ENCODE data around the gene AFG3L2.

Gene AFG3L2

GRCh38 chr18:12362473-12363174, 14.4 kb downstream of the AFG3L2 start:
- TF ChIP-seq REST (IDR thresholded peaks at IDR 0.05; ENCODE audit: insufficient read depth in 1 of 2, low read depth in 2 of 2, low read length in 2 of 2) (no peak), TAF1 (IDR thresholded peaks at IDR 0.05; ENCODE audit: borderline replicate concordance, insufficient read depth, low read length) (no peak), POLR2AphosphoS5 (IDR thresholded peaks at IDR 0.05; ENCODE audit: low read depth, low read length) (no peak), SIN3A (IDR thresholded peaks at IDR 0.05; ENCODE audit: borderline replicate concordance, insufficient read depth, low read length) (no peak), FOXP2 (optimal IDR thresholded peaks at IDR 0.05; ENCODE audit: borderline replicate concordance, extremely low read depth, extremely low read length, insufficient read depth) (no peak)

- TF ChIP-seq FOXP2 (optimal IDR thresholded peaks at IDR 0.05; ENCODE audit: borderline replicate concordance, extremely low read depth, extremely low read length, insufficient read depth) (no peak), REST (IDR thresholded peaks at IDR 0.05; ENCODE audit: insufficient read depth in 1 of 2, low read depth in 2 of 2, low read length in 2 of 2) (no peak), SIN3A (IDR thresholded peaks at IDR 0.05; ENCODE audit: borderline replicate concordance, insufficient read depth, low read length) (no peak), TAF1 (IDR thresholded peaks at IDR 0.05; ENCODE audit: borderline replicate concordance, insufficient read depth, low read length) (no peak), POLR2AphosphoS5 (IDR thresholded peaks at IDR 0.05; ENCODE audit: low read depth, low read length) (no peak)
Measured at GRCh38 chr18:12361770-12362378, 15.2 kb downstream of the AFG3L2 start.

- TF ChIP-seq POLR2AphosphoS5 (IDR thresholded peaks at IDR 0.05; ENCODE audit: low read depth, low read length) (no peak), SIN3A (IDR thresholded peaks at IDR 0.05; ENCODE audit: borderline replicate concordance, insufficient read depth, low read length) (no peak), FOXP2 (optimal IDR thresholded peaks at IDR 0.05; ENCODE audit: borderline replicate concordance, extremely low read depth, extremely low read length, insufficient read depth) (no peak), REST (IDR thresholded peaks at IDR 0.05; ENCODE audit: insufficient read depth in 1 of 2, low read depth in 2 of 2, low read length in 2 of 2) (no peak), TAF1 (IDR thresholded peaks at IDR 0.05; ENCODE audit: borderline replicate concordance, insufficient read depth, low read length) (no peak)
Measured at GRCh38 chr18:12359515-12359927, 17.5 kb downstream of the AFG3L2 start.

GRCh38 chr18:12352188-12352587, 24.8 kb downstream of the AFG3L2 start:
- no peak for TF ChIP-seq SIN3A (IDR thresholded peaks at IDR 0.05; ENCODE audit: borderline replicate concordance, insufficient read depth, low read length)
- no peak for TF ChIP-seq FOXP2 (optimal IDR thresholded peaks at IDR 0.05; ENCODE audit: borderline replicate concordance, extremely low read depth, extremely low read length, insufficient read depth)
- TF ChIP-seq POLR2AphosphoS5 (IDR thresholded peaks at IDR 0.05; ENCODE audit: low read depth, low read length) = no peak
- TF ChIP-seq TAF1 (IDR thresholded peaks at IDR 0.05; ENCODE audit: borderline replicate concordance, insufficient read depth, low read length) = no peak
- TF ChIP-seq REST (IDR thresholded peaks at IDR 0.05; ENCODE audit: insufficient read depth in 1 of 2, low read depth in 2 of 2, low read length in 2 of 2) = no peak

Measured in PFSK-1 (cell line).